Caco-2 (cell line): ENCODE data around the gene LIMS2. TPM values are rescaled to one million over a fixed set of nuclear protein-coding genes. Genes with fewer than 3 reads are reported as not detected.

Experiments used
- BruUV-seq: library from RNA; stranded (reverse); fragments of 400-500 nt; replicated peaks from 2 replicates; lab custom pipeline; 2021; lab: Mats Ljungman, UMichigan
- CTCF ChIA-PET: fragments of 300-600 bp; sonication (Branson Sonifier 250); formaldehyde crosslinking; loops from one replicate; lab custom pipeline; 2022; ENCODE audit warnings: antibody characterized with exemption; lab: Charles Lee
- POLR2A ChIA-PET: fragments of 300-600 bp; sonication (Branson Sonifier 250); formaldehyde crosslinking; loops from one replicate; lab custom pipeline; 2022; ENCODE audit warnings: antibody characterized with exemption; lab: Charles Lee
- DNase-seq, 2 experiments: peaks; one replicate each; pipeline versions ENCODE4 v3.0.0 to v3.0.0-alpha.2; 2020 to 2022
- H3K27me3 ChIP-seq: replicated peaks from 2 replicates; pipeline ENCODE4 v1.6.0; 2011; ENCODE audit warnings: low read length; ENCODE audit not compliant: control insufficient read depth, insufficient read depth
- H3K36me3 ChIP-seq: 2 replicates; pipeline ENCODE4 v1.5.1; 2011; ENCODE audit warnings: low read length; ENCODE audit not compliant: control insufficient read depth, insufficient read depth
- H3K4me1 ChIP-seq: fragments of 250-450 bp; sonication (Bioruptor Pico); 2 replicates; pipeline ENCODE4 v1.5.1; 2020; ENCODE audit warnings: mild to moderate bottlenecking
- H3K4me3 ChIP-seq: 2 replicates; pipeline ENCODE4 v1.5.1; 2011; ENCODE audit warnings: low read depth, mild to moderate bottlenecking, control low read depth, low read length
- H3K9me3 ChIP-seq: fragments of 250-450 bp; sonication (Bioruptor Pico); 2 replicates; pipeline ENCODE4 v1.5.1; 2020; ENCODE audit warnings: mild to moderate bottlenecking, moderate library complexity
- H3K27ac Mint-ChIP-seq: one replicate; pipeline ENCODE4 v1.8.0; 2022; ENCODE audit warnings: mixed read lengths; ENCODE audit not compliant: unreplicated experiment
- H3K27me3 Mint-ChIP-seq: one replicate; pipeline ENCODE4 v1.8.0; 2022; ENCODE audit warnings: mixed read lengths; ENCODE audit not compliant: insufficient read depth, unreplicated experiment
- H3K36me3 Mint-ChIP-seq: one replicate; pipeline ENCODE4 v1.8.0; 2022; ENCODE audit warnings: mild to moderate bottlenecking, mixed read lengths; ENCODE audit not compliant: insufficient read depth, unreplicated experiment
- H3K4me1 Mint-ChIP-seq: one replicate; pipeline ENCODE4 v1.8.0; 2022; ENCODE audit warnings: low read depth, mixed read lengths; ENCODE audit not compliant: unreplicated experiment
- H3K4me3 Mint-ChIP-seq: one replicate; pipeline ENCODE4 v1.8.0; 2022; ENCODE audit warnings: mild to moderate bottlenecking, moderate library complexity, mixed read lengths; ENCODE audit not compliant: unreplicated experiment
- H3K9me3 Mint-ChIP-seq: one replicate; pipeline ENCODE4 v1.8.0; 2022; ENCODE audit warnings: mixed read lengths; ENCODE audit not compliant: unreplicated experiment
- CTCF ChIP-seq, 2 experiments: fragments of 200-600 bp in 1 of 2; IDR thresholded peaks; 1 replicate in 1 of 2; 2 replicates in 1 of 2; pipeline versions ENCODE4 v1.5.1 to v1.8.0; 2011 to 2022; ENCODE audit warnings: antibody characterized with exemption in 1 of 2, control low read depth in 1 of 2, inconsistent platforms in 1 of 2, low read depth in 1 of 2, low read length in 1 of 2, mild to moderate bottlenecking in 1 of 2, moderate library complexity in 1 of 2; ENCODE audit not compliant: insufficient read depth in 1 of 2, severe bottlenecking in 1 of 2, unreplicated experiment in 1 of 2
- intact Hi-C: fragments of 100-400 bp; cut with micrococcal nuclease; formaldehyde crosslinking; loops from one replicate; pipeline ENCODE4 v1.10.0; 2022; ENCODE audit not compliant: unreplicated experiment
- total RNA-seq: library from RNA; stranded (reverse); gene quantifications from 2 replicates; pipeline ENCODE4 v1.2.3, GENCODE V29; 2022

LIMS2 gene
- total RNA-seq, 1 experiment from 2014 or later, result 10.0 TPM

- no TSS peak for BruUV-seq
- Mint-ChIP-seq H3K36me3 (no peaks in the 10 kb centered on the region), H3K27ac (no peak overlapping the region), H3K4me1 (no peaks in the 10 kb centered on the region), H3K9me3 (no peaks in the 10 kb centered on the region), H3K4me3 (no peak overlapping the region), H3K27me3 (peaks cover 5% of the 10 kb centered on the region)
- TF ChIP-seq CTCF (IDR thresholded peaks at IDR 0.05; ENCODE audit: insufficient read depth in 1 of 2, low read depth in 1 of 2, low read length in 1 of 2, severe bottlenecking in 1 of 2, unreplicated experiment in 1 of 2), result no peak
- no peaks in the 10 kb centered on the region for H3K27me3 ChIP-seq
- no peaks in the 10 kb centered on the region for H3K4me1 ChIP-seq
- peak in 1 of 2 experiments; percentile 29 for DNase-seq
- no peaks in the 10 kb centered on the region for H3K36me3 ChIP-seq
- H3K4me3 ChIP-seq, result no peak overlapping the region
- no peaks in the 10 kb centered on the region for H3K9me3 ChIP-seq
- intact Hi-C loops, result no loop called here
- ChIA-PET POLR2A (no interaction called here), CTCF (no interaction called here)
Measured at GRCh38 chr2:127621981-127622431, 53.3 kb downstream of the LIMS2 start.

- DNase-seq, result no peak
- Mint-ChIP-seq H3K27ac (no peak overlapping the region), H3K27me3 (peaks cover 3% of the 10 kb centered on the region), H3K9me3 (no peaks in the 10 kb centered on the region), H3K4me1 (no peaks in the 10 kb centered on the region), H3K36me3 (no peaks in the 10 kb centered on the region), H3K4me3 (no peak overlapping the region)
- intact Hi-C loops, result no loop called here
- Histone ChIP-seq H3K4me1 (no peaks in the 10 kb centered on the region), H3K36me3 (no peaks in the 10 kb centered on the region), H3K9me3 (no peaks in the 10 kb centered on the region), H3K4me3 (no peak overlapping the region), H3K27me3 (no peaks in the 10 kb centered on the region)
- BruUV-seq, result no TSS peak
- POLR2A ChIA-PET, result no interaction called here
- TF ChIP-seq CTCF (IDR thresholded peaks at IDR 0.05; ENCODE audit: insufficient read depth in 1 of 2, low read depth in 1 of 2, low read length in 1 of 2, severe bottlenecking in 1 of 2, unreplicated experiment in 1 of 2), result no peak
- CTCF ChIA-PET, result no interaction called here
Measured at GRCh38 chr2:127620866-127621265, 54.5 kb downstream of the LIMS2 start.

GRCh38 chr2:127619877-127620705 lies 55.2 kb downstream of the LIMS2 start:
- Mint-ChIP-seq H3K36me3 (no peaks in the 10 kb centered on the region), H3K27ac (no peak overlapping the region), H3K4me1 (no peaks in the 10 kb centered on the region), H3K27me3 (peaks cover 2% of the 10 kb centered on the region), H3K9me3 (no peaks in the 10 kb centered on the region), H3K4me3 (no peak overlapping the region)
- H3K27me3 ChIP-seq, result no peaks in the 10 kb centered on the region
- no peak overlapping the region for H3K4me3 ChIP-seq
- no peaks in the 10 kb centered on the region for H3K9me3 ChIP-seq
- peak in 1 of 2 experiments; percentile 34 for DNase-seq
- H3K4me1 ChIP-seq, result no peaks in the 10 kb centered on the region
- intact Hi-C loops, result no loop called here
- BruUV-seq, result no TSS peak
- POLR2A ChIA-PET, result no interaction called here
- CTCF ChIA-PET, result no interaction called here
- no peaks in the 10 kb centered on the region for H3K36me3 ChIP-seq
- TF ChIP-seq CTCF (IDR thresholded peaks at IDR 0.05; ENCODE audit: insufficient read depth in 1 of 2, low read depth in 1 of 2, low read length in 1 of 2, severe bottlenecking in 1 of 2, unreplicated experiment in 1 of 2), result no peak
